HG02763 (cell line): ENCODE data around the gene BAX.

ENCODE experiments used
- ATAC-seq: cut with Tn5 transposase; IDR thresholded peaks from one replicate; pipeline ENCODE4 v1.9.1; 2021; ENCODE audit warnings: mild to moderate bottlenecking, moderate library complexity; ENCODE audit not compliant: unreplicated experiment

BAX gene

DNA sequence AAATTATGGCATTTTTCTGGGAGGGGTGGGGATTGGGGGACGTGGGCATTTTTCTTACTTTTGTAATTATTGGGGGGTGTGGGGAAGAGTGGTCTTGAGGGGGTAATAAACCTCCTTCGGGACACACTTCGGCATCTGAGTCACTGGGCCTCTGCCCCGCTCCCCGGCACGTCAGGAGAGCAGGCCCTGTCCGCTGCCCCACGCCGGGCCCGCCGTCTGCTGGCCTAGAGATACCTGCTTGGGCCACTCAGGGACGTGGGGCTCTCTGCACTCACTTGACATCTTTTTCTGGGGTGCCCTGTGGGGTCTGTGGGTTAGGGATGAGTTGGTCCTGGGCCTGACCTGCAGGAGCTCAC, 7.0 kb downstream of the BAX start:
- ATAC-seq, result no peak

DNA sequence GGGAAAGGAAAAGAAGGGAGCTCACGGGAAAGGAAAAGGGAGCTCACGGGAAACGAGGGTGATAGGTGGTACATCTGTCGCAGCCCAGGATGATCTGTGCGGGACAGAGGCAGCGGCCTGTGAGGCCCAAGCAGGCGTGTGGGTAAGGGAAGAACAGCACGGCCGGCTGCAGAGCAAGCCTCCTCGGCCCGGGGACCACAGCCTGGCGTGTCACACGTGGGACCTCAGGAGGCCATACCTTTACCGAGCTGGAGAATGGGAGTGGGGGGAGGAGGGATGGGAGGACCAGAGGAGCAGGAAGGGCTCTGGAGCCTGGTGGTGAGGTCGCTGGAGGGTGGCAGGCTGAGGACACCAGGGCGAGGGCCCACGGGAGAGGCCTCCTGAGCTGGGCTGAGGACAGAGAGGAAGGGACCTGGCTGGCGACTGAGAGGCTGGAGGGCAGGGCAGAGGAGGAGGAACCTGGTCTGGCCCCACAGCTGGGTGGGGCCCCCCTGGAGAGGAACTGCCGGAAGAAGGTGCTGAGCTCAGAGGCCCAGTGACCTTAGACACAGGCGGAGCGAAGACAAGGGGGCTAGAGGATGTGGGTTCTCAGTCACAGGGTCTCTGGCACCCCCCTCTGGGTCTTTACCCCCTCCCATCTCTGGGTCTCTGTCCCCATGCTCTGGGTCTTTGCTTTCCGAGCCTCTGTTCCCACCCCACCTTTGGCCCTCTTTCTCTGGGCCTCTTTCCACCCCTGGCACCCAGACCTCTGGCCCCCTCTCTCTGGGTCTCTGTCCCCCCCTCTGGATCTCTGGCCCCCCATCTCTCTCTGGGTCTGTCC, 7.6 kb downstream of the BAX start:
- peak; percentile 23 for ATAC-seq

DNA sequence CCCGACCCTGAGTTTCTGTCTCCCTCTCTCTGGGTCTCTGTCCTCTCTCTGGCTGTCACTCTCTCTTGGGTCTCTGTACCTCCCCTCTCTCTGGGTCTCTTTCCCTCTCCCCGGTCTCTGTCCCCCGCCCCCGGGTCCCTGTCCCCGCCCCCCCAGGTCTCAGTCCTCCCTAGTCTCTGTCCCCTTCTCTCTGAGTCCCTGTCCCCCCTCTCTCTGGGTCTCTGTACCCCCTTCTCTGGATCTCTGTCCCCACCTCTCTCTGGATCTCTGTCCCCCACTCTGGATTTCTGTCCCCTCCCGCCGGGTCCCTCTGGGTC, 8.1 kb downstream of the BAX start:
- no peak for ATAC-seq

DNA sequence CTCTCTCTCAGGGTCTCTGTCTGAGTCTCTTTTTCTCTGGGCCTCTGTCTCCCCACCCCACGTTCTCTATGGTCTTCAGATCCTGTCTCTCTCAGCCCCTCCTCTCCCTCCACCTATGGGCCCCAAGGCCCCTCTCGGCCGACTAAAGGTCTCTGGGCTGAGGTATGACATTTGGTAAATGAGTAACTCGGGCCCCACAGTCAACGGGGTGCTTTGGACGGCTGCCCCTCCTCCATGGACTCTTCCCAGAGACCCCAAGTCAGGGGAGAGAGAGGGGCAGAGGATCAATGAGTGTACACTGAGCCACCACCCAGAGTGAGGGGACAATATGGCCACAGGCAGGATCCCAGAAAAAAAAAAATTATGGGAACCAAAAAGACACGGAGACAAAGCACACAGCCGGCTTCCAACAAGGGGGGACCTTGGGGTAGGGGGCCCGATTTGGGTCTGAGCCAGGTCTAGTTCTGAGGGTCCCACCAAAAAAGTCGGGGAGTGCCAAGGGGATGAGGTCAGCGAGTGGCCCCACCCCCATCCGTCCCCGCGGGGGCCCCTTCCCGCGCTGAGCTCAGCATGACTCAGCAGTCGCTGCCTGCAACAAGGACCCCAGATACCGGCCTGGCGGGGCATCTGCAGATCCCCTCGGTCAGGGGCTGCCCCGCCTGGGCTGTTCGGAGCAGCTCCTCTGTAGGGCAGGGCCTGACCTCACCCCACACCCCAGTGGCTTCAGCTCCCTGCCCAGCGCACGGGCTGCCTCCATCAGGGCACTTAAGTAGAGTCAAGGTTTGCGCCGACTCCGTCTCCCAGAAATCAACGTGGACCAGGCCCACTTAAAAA, 8.9 kb downstream of the BAX start:
- ATAC-seq, result peak; percentile 21

DNA sequence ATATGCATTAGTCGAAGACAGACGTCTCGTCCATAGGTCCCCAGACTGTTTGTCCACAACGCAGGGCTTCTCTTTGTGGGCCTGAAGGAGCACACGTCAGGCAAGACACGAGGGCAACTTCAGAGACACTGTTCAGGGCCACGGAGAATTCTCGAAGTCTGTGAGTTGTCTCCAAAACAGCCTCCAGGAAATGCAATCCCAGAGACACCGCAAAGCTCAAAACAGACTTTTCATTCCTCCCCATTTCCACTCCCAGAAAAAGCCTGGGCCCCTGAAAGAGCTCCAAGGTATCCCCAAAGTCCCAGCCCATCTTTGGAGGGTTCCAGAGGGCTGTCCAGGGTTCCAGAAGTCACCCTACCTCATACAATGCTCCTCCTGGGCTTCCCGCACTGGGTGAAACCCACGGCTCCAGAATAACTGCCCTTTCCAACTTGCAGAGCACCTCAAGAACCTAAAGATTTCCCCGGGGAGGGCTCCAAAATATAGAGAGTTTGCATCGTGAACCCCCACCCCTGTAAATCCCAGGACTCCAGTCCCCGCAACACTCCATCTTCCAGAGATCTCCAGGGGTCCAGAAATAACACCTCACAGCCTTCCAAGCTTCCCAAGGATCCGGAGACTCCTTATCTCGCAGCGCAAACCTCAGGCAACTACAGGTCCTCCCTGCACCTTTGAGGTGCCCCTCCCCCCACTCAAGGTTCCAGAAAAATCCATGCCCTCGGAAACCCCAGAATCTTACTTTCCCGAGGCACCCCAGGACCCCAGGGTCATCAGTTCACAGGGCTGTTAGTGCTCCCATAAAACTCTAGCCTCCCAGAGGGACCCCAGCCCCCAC, 9.7 kb downstream of the BAX start:
- ATAC-seq, result no peak

DNA sequence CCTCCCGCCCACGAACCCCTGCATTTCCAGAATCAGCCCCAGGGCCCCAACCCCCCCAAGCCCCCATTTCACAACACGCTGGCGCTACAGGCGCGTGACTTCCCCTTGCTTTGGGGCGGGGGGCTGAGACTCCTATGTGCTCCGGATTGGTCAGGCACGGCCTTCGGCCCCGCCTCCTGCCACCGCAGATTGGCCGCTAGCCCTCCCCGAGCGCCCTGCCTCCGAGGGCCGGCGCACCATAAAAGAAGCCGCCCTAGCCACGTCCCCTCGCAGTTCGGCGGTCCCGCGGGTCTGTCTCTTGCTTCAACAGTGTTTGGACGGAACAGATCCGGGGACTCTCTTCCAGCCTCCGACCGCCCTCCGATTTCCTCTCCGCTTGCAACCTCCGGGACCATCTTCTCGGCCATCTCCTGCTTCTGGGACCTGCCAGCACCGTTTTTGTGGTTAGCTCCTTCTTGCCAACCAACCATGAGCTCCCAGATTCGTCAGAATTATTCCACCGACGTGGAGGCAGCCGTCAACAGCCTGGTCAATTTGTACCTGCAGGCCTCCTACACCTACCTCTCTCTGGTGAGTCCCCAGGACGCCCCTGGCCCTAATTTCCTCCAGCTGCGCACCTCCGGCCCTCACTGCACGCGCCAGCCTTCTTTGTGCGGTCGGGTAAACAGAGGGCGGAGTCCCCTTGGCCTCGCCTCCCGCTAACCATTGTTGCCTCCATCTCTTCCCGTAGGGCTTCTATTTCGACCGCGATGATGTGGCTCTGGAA, 10.5 kb downstream of the BAX start, which contains the start of gene FTL:
TSS of gene FTL (plus strand) at position 270 of the 766 bp plus-strand sequence. CDS start at position 469, 199 bp downstream.
- peak; percentile 59 for ATAC-seq

DNA sequence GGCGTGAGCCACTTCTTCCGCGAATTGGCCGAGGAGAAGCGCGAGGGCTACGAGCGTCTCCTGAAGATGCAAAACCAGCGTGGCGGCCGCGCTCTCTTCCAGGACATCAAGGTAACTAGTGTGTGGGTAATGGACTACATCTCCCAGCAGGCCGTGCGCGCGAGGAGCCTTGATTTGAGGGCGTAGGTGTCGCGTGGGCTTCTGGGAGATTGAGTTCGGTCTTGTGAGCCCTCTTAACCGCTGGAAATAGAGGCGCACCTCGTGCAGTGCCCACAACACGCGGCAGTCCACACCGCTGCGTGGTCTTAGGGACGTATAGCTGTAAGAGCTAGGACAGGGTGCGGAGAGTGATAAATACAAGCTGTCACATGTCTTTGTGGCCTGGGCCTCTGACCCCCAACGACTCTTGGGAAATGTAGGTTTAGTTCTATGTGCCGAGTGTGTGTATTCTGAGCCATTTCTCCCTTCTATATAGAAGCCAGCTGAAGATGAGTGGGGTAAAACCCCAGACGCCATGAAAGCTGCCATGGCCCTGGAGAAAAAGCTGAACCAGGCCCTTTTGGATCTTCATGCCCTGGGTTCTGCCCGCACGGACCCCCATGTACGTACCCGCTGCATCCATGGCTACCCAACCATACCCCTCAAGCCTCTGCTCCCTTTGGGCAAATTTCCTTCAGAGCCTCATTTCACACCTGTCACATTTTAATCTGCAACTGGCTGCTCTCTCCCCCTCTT, 11.3 kb downstream of the BAX start:
- peak; percentile 12 for ATAC-seq

DNA sequence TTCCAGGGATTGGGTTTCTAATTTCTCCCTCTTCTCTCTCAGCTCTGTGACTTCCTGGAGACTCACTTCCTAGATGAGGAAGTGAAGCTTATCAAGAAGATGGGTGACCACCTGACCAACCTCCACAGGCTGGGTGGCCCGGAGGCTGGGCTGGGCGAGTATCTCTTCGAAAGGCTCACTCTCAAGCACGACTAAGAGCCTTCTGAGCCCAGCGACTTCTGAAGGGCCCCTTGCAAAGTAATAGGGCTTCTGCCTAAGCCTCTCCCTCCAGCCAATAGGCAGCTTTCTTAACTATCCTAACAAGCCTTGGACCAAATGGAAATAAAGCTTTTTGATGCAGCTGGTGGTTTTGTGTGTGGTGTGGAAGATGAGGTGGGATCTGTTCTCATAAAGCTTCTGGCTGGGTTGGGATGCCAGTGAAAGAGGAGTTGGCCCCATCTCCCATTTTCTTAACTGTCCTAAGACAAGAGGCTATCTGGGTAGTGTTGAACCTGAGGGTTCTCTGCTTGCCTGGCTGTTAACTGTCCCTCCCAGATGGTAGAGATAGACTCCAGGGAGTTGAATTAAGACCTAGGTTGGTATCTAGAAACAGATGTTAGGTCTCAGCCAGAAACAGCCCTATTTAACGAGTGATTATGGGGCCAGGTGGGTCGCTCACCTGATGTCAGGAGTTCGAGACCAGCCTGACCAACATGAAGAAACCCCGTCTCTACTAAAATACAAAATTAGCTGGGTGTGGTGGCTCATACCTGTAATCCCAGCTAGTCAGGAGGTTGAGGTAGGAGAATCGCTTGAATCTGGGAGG, 12.1 kb downstream of the BAX start:
- no peak for ATAC-seq

DNA sequence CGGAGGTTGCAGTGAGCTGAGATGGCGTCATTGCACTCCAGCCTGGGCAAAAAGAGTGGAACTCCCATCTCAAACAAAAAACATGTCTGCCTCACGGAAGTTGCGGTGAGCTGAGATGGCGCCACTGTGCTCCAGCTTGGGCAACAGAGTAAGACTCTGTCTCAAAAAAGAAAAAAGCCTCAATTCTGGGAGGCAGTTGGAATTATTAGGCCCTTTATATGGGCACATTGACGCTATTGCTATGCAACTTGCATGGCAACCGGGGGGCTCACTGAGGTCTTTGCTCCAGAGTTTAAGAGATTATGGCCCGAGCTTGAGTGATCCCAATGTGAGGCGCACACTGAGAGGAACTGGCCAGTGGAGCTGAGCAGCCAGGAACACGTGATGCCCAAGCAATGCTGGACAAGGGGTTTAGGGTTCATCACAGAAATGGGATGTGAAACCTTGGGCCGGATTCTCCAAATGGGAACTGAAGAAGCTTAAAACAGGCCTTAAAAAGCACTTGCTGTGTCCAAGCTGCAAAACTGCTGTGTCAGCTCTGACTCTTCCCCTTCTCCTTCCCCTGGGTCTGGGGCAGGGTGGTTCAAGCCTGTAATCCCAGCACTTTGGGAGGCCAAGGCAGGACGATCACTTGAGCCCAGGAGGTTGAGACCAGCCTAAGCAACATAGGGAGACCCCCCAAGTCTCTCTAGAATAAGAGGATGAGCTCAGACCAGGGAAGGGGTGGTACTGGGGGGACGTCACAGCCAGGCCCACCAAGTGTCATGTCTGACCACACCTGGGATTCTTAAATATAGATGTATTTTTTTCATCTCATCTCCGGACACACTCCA, 12.9 kb downstream of the BAX start:
- no peak for ATAC-seq

DNA sequence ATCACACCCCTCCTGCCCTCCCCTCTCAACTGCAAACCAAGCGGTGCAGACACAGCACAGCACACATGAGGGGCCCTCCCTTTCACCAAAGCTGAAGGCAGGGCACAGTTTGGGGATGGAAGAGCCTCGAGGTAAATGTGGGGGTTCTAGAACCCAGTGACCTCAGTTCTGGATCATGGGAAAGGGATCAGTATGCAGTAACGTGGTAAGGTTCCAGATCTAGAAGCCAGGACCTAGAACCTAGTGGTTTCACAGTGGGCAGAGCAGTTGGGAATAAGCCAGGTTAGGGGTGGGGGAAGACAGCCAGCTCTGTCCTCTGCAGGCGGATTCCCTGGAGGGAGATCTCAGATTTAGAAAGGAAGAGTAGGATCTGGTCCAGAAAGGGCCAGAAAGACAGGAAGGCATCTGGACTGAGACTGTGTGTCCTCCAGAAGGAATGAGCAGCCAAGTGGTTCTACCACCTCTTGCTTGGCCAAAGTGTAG, 13.5 kb downstream of the BAX start:
- ATAC-seq, result no peak

DNA sequence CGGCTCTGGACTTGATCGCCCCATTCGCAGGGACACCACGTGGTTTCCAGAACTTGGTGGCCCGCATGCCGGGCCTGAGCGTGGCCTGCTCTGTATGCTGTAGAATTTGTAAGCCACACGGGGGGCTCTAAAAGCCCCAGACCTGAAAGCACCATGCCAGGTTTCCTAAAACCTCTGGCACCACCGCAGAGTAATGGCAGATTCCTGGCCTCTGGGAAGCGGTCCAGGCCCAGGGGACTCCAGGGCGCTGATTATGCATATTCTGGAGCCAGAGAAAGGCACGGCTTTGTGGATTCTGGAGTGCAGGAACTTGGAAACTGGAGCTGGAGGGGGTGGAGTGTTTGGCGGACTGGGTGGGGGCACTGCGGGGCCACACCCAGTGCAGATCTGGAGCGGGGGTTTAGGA, 14.1 kb downstream of the BAX start:
- ATAC-seq, result no peak

DNA sequence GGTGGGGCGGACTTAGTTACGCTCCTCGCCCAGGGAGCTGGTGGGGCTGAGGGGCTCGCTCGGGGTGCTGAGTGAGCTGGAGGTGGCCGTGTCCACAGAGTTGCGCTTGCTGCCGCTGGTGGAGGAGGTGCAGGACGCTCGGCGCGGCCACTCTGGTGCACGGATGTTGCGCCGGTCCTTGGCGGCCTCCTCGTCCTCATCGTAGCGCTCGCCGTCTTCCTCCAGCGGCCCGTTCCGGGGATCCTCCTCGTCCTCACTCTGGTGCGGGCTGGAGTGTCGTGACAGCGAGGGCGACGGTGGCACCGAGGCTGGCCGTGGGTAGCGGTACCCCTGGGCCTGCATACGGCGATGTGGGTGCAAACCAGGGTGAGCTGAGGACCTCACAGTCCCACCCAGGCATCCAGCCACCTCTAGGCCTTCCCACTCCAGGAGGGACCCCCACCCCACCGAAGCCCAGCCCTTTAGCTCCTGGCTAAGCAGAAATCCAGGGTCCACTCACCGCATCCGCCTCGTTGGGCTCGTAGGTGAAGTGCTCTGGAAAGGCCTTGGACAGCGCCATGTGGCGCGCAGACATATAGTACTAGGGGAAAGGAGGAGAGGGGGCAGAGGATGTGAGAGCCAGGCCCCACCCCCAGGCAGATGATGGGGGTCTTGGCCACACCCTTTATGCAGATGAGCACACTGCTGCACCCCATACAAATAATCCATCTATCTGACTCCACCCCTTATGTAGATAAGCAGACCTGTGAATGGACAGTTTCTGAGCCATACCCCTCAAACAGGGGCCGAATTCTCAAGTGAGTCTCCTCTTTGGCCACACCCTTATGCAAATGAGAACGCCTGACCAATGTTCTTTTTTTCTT, 14.8 kb downstream of the BAX start:
- ATAC-seq, result no peak

DNA sequence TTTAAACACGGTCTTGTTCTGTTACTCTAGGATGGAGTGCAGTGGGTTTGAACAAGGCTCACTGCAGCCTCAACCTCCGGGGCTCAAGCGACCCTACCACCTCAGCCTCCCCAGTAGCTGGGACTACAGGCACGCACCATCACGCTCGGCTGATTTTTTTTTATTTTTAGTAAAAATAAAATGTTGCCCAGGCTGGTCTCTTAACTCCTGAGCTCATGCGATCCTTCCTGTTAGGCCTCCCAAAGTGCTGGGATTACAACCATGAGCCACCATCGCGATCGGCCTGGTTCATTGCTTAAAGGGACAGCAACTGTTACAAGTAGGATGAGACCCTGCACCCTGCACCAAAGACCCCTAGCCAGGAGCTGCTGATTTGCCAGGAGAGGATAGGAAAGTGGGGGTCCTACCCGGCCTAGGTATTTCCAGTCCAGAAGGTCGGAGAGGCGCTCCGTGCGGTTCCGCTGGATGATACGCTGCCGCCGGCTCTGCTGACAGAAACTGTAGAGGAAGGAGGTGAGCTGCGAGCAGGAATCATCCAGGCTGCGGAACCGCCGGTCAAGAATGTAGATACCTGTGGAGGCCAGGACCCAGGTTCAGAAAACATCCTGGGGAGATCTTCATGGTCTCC, 15.6 kb downstream of the BAX start:
- no peak for ATAC-seq

DNA sequence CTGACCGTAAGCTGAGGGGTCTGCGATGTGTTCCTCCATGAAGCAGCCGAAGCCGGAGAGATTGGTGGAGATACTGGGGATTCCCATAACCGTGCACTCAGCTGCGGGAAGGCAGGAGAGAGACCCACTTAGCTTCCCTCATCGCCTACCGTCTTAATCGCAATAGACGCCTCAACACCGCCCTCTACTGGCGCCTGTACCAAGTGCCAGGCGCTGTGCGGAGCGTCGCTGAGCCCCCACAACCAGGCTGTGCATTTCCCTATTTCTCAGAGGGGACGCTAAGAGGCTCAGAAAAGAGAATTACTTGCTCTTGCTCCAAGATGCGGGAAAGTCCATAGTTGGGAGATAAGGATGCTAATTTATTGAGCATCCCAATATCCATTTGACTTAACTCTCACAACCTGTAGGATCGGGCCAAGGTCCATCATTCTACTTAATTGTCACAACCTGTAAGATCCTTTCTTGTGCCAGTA, 16.3 kb downstream of the BAX start:
- no peak for ATAC-seq

DNA sequence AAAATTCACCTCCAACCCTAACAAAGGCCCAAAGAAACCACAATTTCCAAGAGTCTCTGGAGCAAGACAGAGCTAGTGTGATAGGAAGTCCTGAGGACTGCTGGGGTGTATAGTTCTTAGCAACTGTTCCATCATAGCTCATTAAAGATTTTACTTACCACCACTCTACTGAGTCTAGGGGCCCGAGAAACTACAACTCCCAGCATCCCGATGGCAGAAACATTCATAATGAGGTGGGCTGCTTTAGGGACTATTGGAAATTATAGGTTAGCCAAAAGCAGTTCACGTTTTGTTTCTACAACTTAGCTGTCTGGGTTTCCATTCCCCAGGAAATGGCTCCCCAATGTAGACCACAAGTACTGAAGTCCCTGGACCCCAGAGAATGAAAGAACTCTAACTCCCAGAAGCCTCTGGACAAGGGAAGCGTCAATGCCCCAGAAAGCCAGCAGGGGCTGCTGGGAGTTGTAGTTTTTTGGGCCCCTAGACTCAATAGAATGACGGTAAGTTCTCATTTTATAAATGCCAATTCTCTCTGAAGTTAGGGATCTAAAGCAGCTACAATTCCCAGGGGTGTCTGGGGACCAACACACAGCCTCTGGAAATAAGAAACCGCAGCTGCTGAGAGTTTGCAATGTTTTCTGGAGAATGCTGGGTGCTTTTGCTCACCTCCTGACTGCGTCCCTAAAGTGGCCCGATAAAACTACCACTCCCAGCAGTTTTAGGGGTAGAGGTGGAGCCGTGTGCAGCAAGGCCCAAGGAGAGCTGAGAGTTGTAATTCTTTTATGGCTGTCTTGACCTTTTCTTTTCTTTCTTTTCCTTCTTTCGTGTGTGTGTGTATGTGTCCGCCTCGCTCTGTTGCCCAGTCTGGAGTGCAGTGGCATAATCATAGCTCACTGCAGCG, 21.5 kb downstream of the BAX start:
- ATAC-seq, result no peak

DNA sequence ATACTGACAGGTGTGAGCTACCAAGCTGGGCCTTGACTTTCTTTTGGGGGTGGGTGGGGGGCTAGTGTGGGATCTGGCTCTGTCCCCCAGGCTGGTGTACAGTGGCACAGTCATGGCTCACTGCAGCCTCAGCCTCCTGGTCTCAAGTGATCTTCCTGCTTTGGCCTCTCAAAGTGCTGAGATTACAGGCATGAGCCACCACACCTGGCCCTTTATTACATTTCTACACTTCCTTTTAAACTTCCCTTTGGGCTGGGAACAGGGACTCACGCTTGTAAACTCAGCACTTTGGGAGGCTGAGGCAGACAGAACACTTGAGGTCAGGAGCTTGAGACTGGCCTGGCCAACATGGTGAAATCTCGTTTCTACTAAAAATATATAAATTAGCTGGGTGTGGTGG, 22.4 kb downstream of the BAX start:
- ATAC-seq, result no peak
